BJ (cell line): ENCODE measurements around the gene CDK5RAP3. TPM values are rescaled to one million over a fixed set of nuclear protein-coding genes. Genes with fewer than 3 reads are reported as not detected.
"Not testable (repeated sequence)": the region's sequence is repeated elsewhere in the genome, so short reads cannot be mapped to it uniquely, and the experiment has no call there.

Source experiments
- CTCF ChIA-PET: fragments of 350-600 bp; formaldehyde crosslinking; extraction: SDS; loops from one replicate; lab custom pipeline; 2021; ENCODE audit warnings: antibody characterized with exemption, inconsistent platforms; lab: Yijun Ruan, JAX
- POLR2A ChIA-PET: fragments of 300-600 bp; sonication (Branson Sonifier 250); formaldehyde crosslinking; extraction: SDS; loops from one replicate; lab custom pipeline; 2021; ENCODE audit warnings: antibody characterized with exemption; lab: Charles Lee
- DNase-seq: peaks from one replicate; pipeline ENCODE4 v3.0.0-alpha.2; 2011; ENCODE audit warnings: low read depth
- H3K27me3 ChIP-seq: 2 replicates; pipeline ENCODE4 v1.6.0; 2011; ENCODE audit warnings: low read length; ENCODE audit not compliant: control insufficient read depth, insufficient read depth
- H3K36me3 ChIP-seq: 2 replicates; pipeline ENCODE4 v1.5.1; 2011; ENCODE audit warnings: low read length; ENCODE audit not compliant: control insufficient read depth, insufficient read depth
- H3K4me3 ChIP-seq: 2 replicates; pipeline ENCODE4 v1.5.1; 2011; ENCODE audit warnings: low read depth, mild to moderate bottlenecking, control low read depth, low read length
- CTCF ChIP-seq: IDR thresholded peaks from 2 replicates; pipeline ENCODE4 v1.5.1; 2011; ENCODE audit warnings: low read depth, mild to moderate bottlenecking, control low read depth, inconsistent platforms, low read length, moderate library complexity; ENCODE audit not compliant: insufficient read depth
- polyA plus RNA-seq: library from polyadenylated mRNA; depleted of rRNA; stranded (reverse); fragments of >200 nt; gene quantifications from 2 replicates; pipeline ENCODE4 v1.2.3, GENCODE V29; 2011

The CDK5RAP3 gene
- polyA plus RNA-seq, 1 experiment: 98.1 TPM

- H3K36me3 ChIP-seq: peaks cover 6% of the 10 kb centered on the region
- no peaks in the 10 kb centered on the region for H3K27me3 ChIP-seq
- DNase-seq: no peak
- no peak overlapping the region for H3K4me3 ChIP-seq
- POLR2A ChIA-PET: no interaction called here
- 0 out of 2 replicates have a peak, but pooled peaks have one; percentile 15 for TF ChIP-seq CTCF
- CTCF ChIA-PET: interaction anchor here (0.9 to 30.9 kb wide), 7 partner anchors 9 to 146 kb away, joined by 3 to 575 read pairs (median 7); partner anchors contain the start of genes CDK5RAP3 and SCRN2
These were observed 16.4 kb downstream of the CDK5RAP3 start for GRCh38 chr17:47987240-47987835.

GRCh38 chr17:47988445-47988844, 17.5 kb downstream of the CDK5RAP3 start:
- DNase-seq, H3K36me3 ChIP-seq, H3K27me3 ChIP-seq, POLR2A ChIA-PET, H3K4me3 ChIP-seq: not testable (repeated sequence)
- CTCF ChIA-PET: interaction anchor here (1.4 to 30.9 kb wide), 3 partner anchors 10 to 27 kb away, joined by 5 to 575 read pairs (median 7); partner anchors contain the start of gene CDK5RAP3

GRCh38 chr17:47989159-47989558, 18.2 kb downstream of the CDK5RAP3 start:
- DNase-seq: no peak
- TF ChIP-seq CTCF: no peak
- ChIA-PET CTCF (interaction anchor here (0.9 to 30.9 kb wide), 4 partner anchors 10 to 27 kb away, joined by 4 to 575 read pairs (median 6); partner anchors contain the start of gene CDK5RAP3), POLR2A (no interaction called here)
- no peak overlapping the region for H3K4me3 ChIP-seq
- no peaks in the 10 kb centered on the region for H3K36me3 ChIP-seq
- H3K27me3 ChIP-seq: no peaks in the 10 kb centered on the region

GRCh38 chr17:47989700-47990099, 18.8 kb downstream of the CDK5RAP3 start:
- H3K36me3 ChIP-seq: no peaks in the 10 kb centered on the region
- H3K4me3 ChIP-seq: no peak overlapping the region
- TF ChIP-seq CTCF: no peak
- H3K27me3 ChIP-seq: no peaks in the 10 kb centered on the region
- ChIA-PET POLR2A (no interaction called here), CTCF (interaction anchor here (0.9 to 30.9 kb wide), 6 partner anchors 10 to 65 kb away, joined by 3 to 575 read pairs (median 4); partner anchors contain the start of gene CDK5RAP3)
- no peak for DNase-seq

- H3K27me3 ChIP-seq: 0 out of 2 replicates have a peak, but pooled peaks cover 1% of the 10 kb centered on the region
- no peak for TF ChIP-seq CTCF
- H3K36me3 ChIP-seq: no peaks in the 10 kb centered on the region
- ChIA-PET CTCF (interaction anchor here (0.6 to 30.9 kb wide), 6 partner anchors 9 to 96 kb away, joined by 3 to 575 read pairs (median 4); partner anchors contain the start of gene CDK5RAP3), POLR2A (no interaction called here)
- DNase-seq: no peak
- H3K4me3 ChIP-seq: no peak overlapping the region
These were observed 20.2 kb downstream of the CDK5RAP3 start for GRCh38 chr17:47990962-47991731.
